Raji (cell line): ENCODE results near the gene RRP12.

ENCODE experiments used
- POLR2A ChIP-seq: IDR thresholded peaks from 2 replicates; pipeline ENCODE4 v1.6.1; 2011; ENCODE audit warnings: low read depth, low read length, control low read depth; ENCODE audit not compliant: insufficient read depth

RRP12 gene

GRCh38 chr10:97318772-97319651 lies 82.1 kb downstream of the RRP12 start, which contains the start of gene FRAT1:
Gene FRAT1 (plus strand): TSS chr10:97319271. CDS start chr10:97319454, 183 bp downstream.
- peak; percentile 57 for TF ChIP-seq POLR2A

- no peak for TF ChIP-seq POLR2A
Observed at GRCh38 chr10:97314671-97315070, 86.5 kb downstream of the RRP12 start.

GRCh38 chr10:97312897-97313296 lies 88.2 kb downstream of the RRP12 start:
- TF ChIP-seq POLR2A: no peak

- TF ChIP-seq POLR2A: no peak
Observed at GRCh38 chr10:97311111-97311626, 90.0 kb downstream of the RRP12 start.

- no peak for TF ChIP-seq POLR2A
Observed at GRCh38 chr10:97307866-97308780, 93.0 kb downstream of the RRP12 start.

GRCh38 chr10:97307441-97307840 lies 93.7 kb downstream of the RRP12 start:
- TF ChIP-seq POLR2A: no peak
